H9 (cell line): ENCODE measurements around the gene CDR2. TPM values are rescaled to one million over a fixed set of nuclear protein-coding genes. Genes with fewer than 3 reads are reported as not detected.

Experiments used
- DNase-seq: peaks from one replicate; pipeline ENCODE4 v3.0.0-alpha.2; 2017
- H2AFZ ChIP-seq: one replicate; pipeline ENCODE4 v1.6.1; 2013; ENCODE audit warnings: mild to moderate bottlenecking, low read length, control low read depth, moderate library complexity
- H2AK5ac ChIP-seq: 2 replicates; pipeline ENCODE4 v1.6.1; 2013; ENCODE audit warnings: low read length, control low read depth, mixed read lengths; ENCODE audit not compliant: insufficient read length
- H2BK120ac ChIP-seq: one replicate; pipeline ENCODE4 v1.6.1; 2013; ENCODE audit warnings: low read depth, mild to moderate bottlenecking, low read length, control low read depth, inconsistent platforms; ENCODE audit not compliant: poor library complexity, severe bottlenecking
- H2BK12ac ChIP-seq: 2 replicates; pipeline ENCODE4 v1.6.1; 2013; ENCODE audit warnings: low read length, control low read depth, mixed read lengths, low read depth; ENCODE audit not compliant: insufficient read length
- H2BK15ac ChIP-seq: 2 replicates; pipeline ENCODE4 v1.6.1; 2013; ENCODE audit warnings: low read depth, low read length, control low read depth
- H2BK20ac ChIP-seq: one replicate; pipeline ENCODE4 v1.6.1; 2013; ENCODE audit warnings: low read depth, mild to moderate bottlenecking, low read length, control low read depth, inconsistent platforms; ENCODE audit not compliant: poor library complexity, severe bottlenecking
- H2BK5ac ChIP-seq: 2 replicates; pipeline ENCODE4 v1.6.1; 2013; ENCODE audit warnings: low read length, control low read depth, mixed read lengths; ENCODE audit not compliant: insufficient read length
- H3K14ac ChIP-seq: 2 replicates; pipeline ENCODE4 v1.6.1; 2013; ENCODE audit warnings: low read length, control low read depth; ENCODE audit not compliant: insufficient read depth
- H3K18ac ChIP-seq: 2 replicates; pipeline ENCODE4 v1.6.1; 2013; ENCODE audit warnings: low read depth, mild to moderate bottlenecking, mixed read lengths, low read length, control low read depth; ENCODE audit not compliant: insufficient read length
- H3K23ac ChIP-seq: 2 replicates; pipeline ENCODE4 v1.6.1; 2013; ENCODE audit warnings: low read length, control low read depth, mixed read lengths, low read depth; ENCODE audit not compliant: insufficient read length
- H3K23me2 ChIP-seq: 2 replicates; pipeline ENCODE4 v1.6.1; 2013; ENCODE audit warnings: low read depth, mild to moderate bottlenecking, mixed read lengths, low read length, control low read depth; ENCODE audit not compliant: insufficient read length, poor library complexity, severe bottlenecking
- H3K27ac ChIP-seq: 2 replicates; pipeline ENCODE4 v1.5.1; 2013; ENCODE audit warnings: low read length, control low read depth, mixed read lengths, low read depth; ENCODE audit not compliant: insufficient read length
- H3K27me3 ChIP-seq: 2 replicates; pipeline ENCODE4 v1.6.1; 2013; ENCODE audit warnings: low read length, control low read depth, inconsistent platforms; ENCODE audit not compliant: insufficient read depth
- H3K4ac ChIP-seq: 2 replicates; pipeline ENCODE4 v1.6.1; 2013; ENCODE audit warnings: low read depth, mild to moderate bottlenecking, control low read depth, inconsistent platforms, low read length, moderate library complexity
- H3K4me1 ChIP-seq: 2 replicates; pipeline ENCODE4 v1.6.1; 2013; ENCODE audit warnings: low read length, control low read depth, inconsistent platforms; ENCODE audit not compliant: insufficient read depth
- H3K4me2 ChIP-seq: 2 replicates; pipeline ENCODE4 v1.6.1; 2013; ENCODE audit warnings: low read length, control low read depth, mixed read lengths; ENCODE audit not compliant: insufficient read length, insufficient read depth
- H3K56ac ChIP-seq: 2 replicates; pipeline ENCODE4 v1.6.1; 2013; ENCODE audit warnings: low read depth, mild to moderate bottlenecking, mixed read lengths, low read length, control low read depth; ENCODE audit not compliant: insufficient read length
- H3K79me1 ChIP-seq: 2 replicates; pipeline ENCODE4 v1.6.1; 2013; ENCODE audit warnings: low read depth, mild to moderate bottlenecking, moderate library complexity, low read length, control low read depth, inconsistent platforms; ENCODE audit not compliant: insufficient read depth, poor library complexity, severe bottlenecking
- H3K79me2 ChIP-seq: 2 replicates; pipeline ENCODE4 v1.6.1; 2013; ENCODE audit warnings: low read length, control low read depth, inconsistent platforms; ENCODE audit not compliant: insufficient read depth
- H3K9ac ChIP-seq: 2 replicates; pipeline ENCODE4 v1.6.1; 2013; ENCODE audit warnings: low read length, control low read depth, mixed read lengths; ENCODE audit not compliant: insufficient read length; ENCODE audit errors: extremely low read depth
- H3K9me3 ChIP-seq: one replicate; pipeline ENCODE4 v1.6.1; 2013; ENCODE audit warnings: low read depth, low read length, inconsistent platforms; ENCODE audit not compliant: control insufficient read depth
- H3T11ph ChIP-seq: one replicate; pipeline ENCODE4 v1.6.1; 2013; ENCODE audit warnings: mild to moderate bottlenecking, low read length, control low read depth, inconsistent platforms
- H4K20me1 ChIP-seq: one replicate; pipeline ENCODE4 v1.6.1; 2013; ENCODE audit not compliant: control insufficient read depth, insufficient read length, insufficient read depth
- H4K5ac ChIP-seq: 2 replicates; pipeline ENCODE4 v1.6.1; 2013; ENCODE audit warnings: low read depth, mild to moderate bottlenecking, mixed read lengths, low read length, control low read depth; ENCODE audit not compliant: insufficient read length
- H4K8ac ChIP-seq: replicated peaks from 2 replicates; pipeline ENCODE4 v1.6.1; 2013; ENCODE audit warnings: low read length, control low read depth, mixed read lengths, low read depth; ENCODE audit not compliant: insufficient read length
- H4K91ac ChIP-seq: 2 replicates; pipeline ENCODE4 v1.6.1; 2013; ENCODE audit warnings: low read depth, mild to moderate bottlenecking, moderate library complexity, mixed read lengths, low read length, control low read depth; ENCODE audit not compliant: insufficient read length
- H3K27ac Mint-ChIP-seq, 3 experiments: 2 replicates in 2 of 3; 3 replicates in 1 of 3; pipeline ENCODE4 v1.8.0; 2020 to 2021; ENCODE audit warnings: mixed read lengths in 3 of 3, mild to moderate bottlenecking in 1 of 3, moderate library complexity in 1 of 3
- H3K27me3 Mint-ChIP-seq: 2 replicates; pipeline ENCODE4 v1.8.0; 2021; ENCODE audit warnings: low read depth, mild to moderate bottlenecking, moderate library complexity, mixed read lengths
- H3K36me3 Mint-ChIP-seq, 3 experiments: 2 replicates in 2 of 3; 3 replicates in 1 of 3; pipeline ENCODE4 v1.8.0; 2020 to 2021; ENCODE audit warnings: low read depth in 3 of 3, mixed read lengths in 3 of 3; ENCODE audit not compliant: insufficient read depth in 1 of 3
- H3K4me1 Mint-ChIP-seq, 2 experiments: 2 replicates each; pipeline ENCODE4 v1.8.0; 2020; ENCODE audit warnings: mixed read lengths in 2 of 2
- H3K4me3 Mint-ChIP-seq, 2 experiments: 2 replicates in 1 of 2; 3 replicates in 1 of 2; pipeline ENCODE4 v1.8.0; 2020 to 2021; ENCODE audit warnings: mild to moderate bottlenecking in 2 of 2, mixed read lengths in 2 of 2, moderate library complexity in 1 of 2
- H3K9me3 Mint-ChIP-seq, 2 experiments: 2 replicates in 1 of 2; 3 replicates in 1 of 2; pipeline ENCODE4 v1.8.0; 2020; ENCODE audit warnings: mild to moderate bottlenecking in 2 of 2, mixed read lengths in 2 of 2, moderate library complexity in 1 of 2
- CTCF ChIP-seq: fragments of 200-600 bp; sonication (generic); conservative IDR thresholded peaks from 3 replicates; pipeline ENCODE4 v1.8.0; 2021; ENCODE audit warnings: antibody characterized with exemption, mild to moderate bottlenecking
- WGBS: extraction: QIAGEN DNeasy Blood & Tissue Kit; methylation state at CpG from one replicate; pipeline ENCODE4 v1.1.7; 2013; ENCODE audit warnings: missing lambda C conversion rate, low lambda C conversion rate, mixed read lengths; ENCODE audit not compliant: insufficient read length; ENCODE audit errors: extremely low coverage; 5-methylcytosine and 5-hydroxymethylcytosine counted together
- total RNA-seq: library from RNA; stranded (reverse); gene quantifications from 2 replicates; pipeline ENCODE4 v1.2.1, GENCODE V29; 2021

CDR2 gene
- total RNA-seq, 1 experiment from 2014 or later: 33.4 TPM

- H3K27me3 Mint-ChIP-seq: peaks cover 11% of the 10 kb centered on the region
Measured at GRCh38 chr16:22375963-22376640, 1.7 kb upstream of the CDR2 start.

More at GRCh38 chr16:22375963-22376640, 1.7 kb upstream of the CDR2 start:
- Histone ChIP-seq H3K14ac (no peak overlapping the region), H3K79me1 (peaks cover 3% of the 10 kb centered on the region), H4K91ac (no peak overlapping the region), H3K79me2 (peaks cover 5% of the 10 kb centered on the region; the same call in 1 of the 2 replicates), H3K27ac (no peak overlapping the region), H2BK20ac (no peak overlapping the region), H4K5ac (no peak overlapping the region), H2BK12ac (no peak overlapping the region), H2BK15ac (no peak overlapping the region), H3K18ac (no peak overlapping the region), H2AK5ac (no peak overlapping the region), H3K56ac (no peak overlapping the region), H4K20me1 (no peaks in the 10 kb centered on the region), H3K4me1 (no peaks in the 10 kb centered on the region; the same call in 1 of the 2 replicates), H2AFZ (no peak overlapping the region), H3K27me3 (no peaks in the 10 kb centered on the region), H3K23me2 (peaks cover 11% of the 10 kb centered on the region), H3K23ac (no peak overlapping the region), H3T11ph (no peak overlapping the region), H2BK5ac (no peak overlapping the region), H3K4ac (no peak overlapping the region), H2BK120ac (no peak overlapping the region), H3K9ac (no peak overlapping the region), H4K8ac (no peak overlapping the region), H3K4me2 (no peak overlapping the region), H3K9me3 (no peaks in the 10 kb centered on the region)
- Mint-ChIP-seq H3K27ac (no peak overlapping the region), H3K4me1 (peaks cover 25 to 39% of the 10 kb centered on the region in 2 experiments), H3K4me3 (peak overlapping the region in 1 of 2 experiments; percentile 47; a peak in 2 of 5 replicates), H3K36me3 (peaks cover 5 to 18% (median 12%) of the 10 kb centered on the region in 3 experiments; a peak in 6 of 7 replicates), H3K9me3 (0 out of 5 replicates have a peak, but pooled peaks cover 0 to 2% of the 10 kb centered on the region in 2 experiments)
- no CpG with 5 or more reads among the region's 8 CpGs for WGBS
- no peak for DNase-seq
- no peak for TF ChIP-seq CTCF
